Stimulated activated memory B cell treated with anti-CD40 and anti-IgM and Interleukin-4, amounts not matched to agents 10 μg/mL and 1 μg/mL and 100 μg/mL, for 72 hours (primary cell): ENCODE measurements around the gene PLPP4.

Source experiments
- ATAC-seq: fragments of 150-1000 bp; cut with Tn5 transposase; 2 replicates; pipeline ENCODE4 v1.10.0; 2021
- H3K27ac Mint-ChIP-seq: one replicate; pipeline ENCODE4 v1.8.0; 2022; ENCODE audit warnings: mild to moderate bottlenecking, mixed read lengths
- H3K27me3 Mint-ChIP-seq: one replicate; pipeline ENCODE4 v1.8.0; 2022; ENCODE audit warnings: mixed read lengths
- H3K36me3 Mint-ChIP-seq: one replicate; pipeline ENCODE4 v1.8.0; 2022; ENCODE audit warnings: mixed read lengths
- H3K4me1 Mint-ChIP-seq: one replicate; pipeline ENCODE4 v1.8.0; 2022; ENCODE audit warnings: mixed read lengths
- H3K4me3 Mint-ChIP-seq: one replicate; pipeline ENCODE4 v1.8.0; 2022; ENCODE audit warnings: mild to moderate bottlenecking, moderate library complexity, mixed read lengths
- H3K9me3 Mint-ChIP-seq: one replicate; pipeline ENCODE4 v1.8.0; 2022; ENCODE audit warnings: mixed read lengths

The PLPP4 gene

GRCh38 chr10:120514035-120514620 lies 57.1 kb downstream of the PLPP4 start:
- no peak overlapping the region for H3K27ac Mint-ChIP-seq
- H3K9me3 Mint-ChIP-seq: peaks cover 3% of the 10 kb centered on the region
- H3K4me3 Mint-ChIP-seq: no peak overlapping the region
- no peaks in the 10 kb centered on the region for H3K36me3 Mint-ChIP-seq
- H3K27me3 Mint-ChIP-seq: no peaks in the 10 kb centered on the region
- ATAC-seq: no peak
- H3K4me1 Mint-ChIP-seq: no peaks in the 10 kb centered on the region

GRCh38 chr10:120514959-120515358 lies 57.9 kb downstream of the PLPP4 start:
- Mint-ChIP-seq H3K36me3 (no peaks in the 10 kb centered on the region), H3K27ac (no peak overlapping the region), H3K4me3 (no peak overlapping the region), H3K4me1 (no peaks in the 10 kb centered on the region), H3K27me3 (no peaks in the 10 kb centered on the region), H3K9me3 (peaks cover 3% of the 10 kb centered on the region)
- ATAC-seq: no peak

GRCh38 chr10:120515741-120516140 lies 58.7 kb downstream of the PLPP4 start:
- Mint-ChIP-seq H3K27me3 (no peaks in the 10 kb centered on the region), H3K9me3 (peaks cover 3% of the 10 kb centered on the region), H3K4me1 (no peaks in the 10 kb centered on the region), H3K27ac (no peak overlapping the region), H3K4me3 (no peak overlapping the region), H3K36me3 (no peaks in the 10 kb centered on the region)
- ATAC-seq: no peak

DNA sequence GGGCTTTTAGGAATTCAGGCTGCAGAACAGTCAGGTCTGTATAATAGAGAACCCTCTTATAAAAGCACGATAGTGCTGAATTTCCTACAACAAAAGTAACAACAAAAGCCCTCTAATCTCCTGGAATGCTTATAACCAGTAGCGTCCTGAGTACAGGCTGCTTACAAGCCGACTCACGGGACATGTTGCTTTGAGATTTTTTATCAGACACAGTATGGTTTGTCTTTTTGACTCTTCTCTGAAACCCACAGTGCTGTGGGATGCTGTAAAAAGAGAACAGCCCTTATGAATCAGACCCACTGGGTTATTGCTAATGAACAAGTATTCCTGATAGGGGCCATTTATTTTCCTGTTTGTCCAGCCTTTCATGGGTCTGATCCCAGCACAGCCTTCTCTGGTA lies 59.4 kb downstream of the PLPP4 start:
- Mint-ChIP-seq H3K4me3 (no peak overlapping the region), H3K27ac (no peak overlapping the region), H3K4me1 (no peaks in the 10 kb centered on the region), H3K36me3 (no peaks in the 10 kb centered on the region), H3K9me3 (peaks cover 3% of the 10 kb centered on the region), H3K27me3 (no peaks in the 10 kb centered on the region)
- ATAC-seq: no peak

DNA sequence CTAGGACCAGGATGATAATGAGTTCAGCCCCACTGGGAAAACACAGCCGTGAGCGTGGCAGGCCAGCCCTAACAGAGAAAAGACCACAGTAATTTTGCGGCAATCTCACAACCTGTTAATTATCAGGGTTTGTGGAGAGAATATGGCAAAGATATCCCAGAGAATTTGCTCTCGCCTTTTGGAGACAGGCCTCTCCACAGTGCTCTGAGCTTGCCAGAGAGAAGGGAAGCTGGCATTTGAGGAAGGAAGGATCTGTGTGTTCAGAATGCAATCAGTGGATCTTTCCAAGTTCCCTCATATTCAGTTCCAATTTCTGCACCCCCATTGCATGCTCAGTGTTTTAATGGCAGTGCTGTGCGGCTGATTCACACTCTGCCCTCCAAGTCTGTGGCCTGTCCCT lies 60.2 kb downstream of the PLPP4 start:
- ATAC-seq: no peak
- H3K4me3 Mint-ChIP-seq: no peak overlapping the region

DNA sequence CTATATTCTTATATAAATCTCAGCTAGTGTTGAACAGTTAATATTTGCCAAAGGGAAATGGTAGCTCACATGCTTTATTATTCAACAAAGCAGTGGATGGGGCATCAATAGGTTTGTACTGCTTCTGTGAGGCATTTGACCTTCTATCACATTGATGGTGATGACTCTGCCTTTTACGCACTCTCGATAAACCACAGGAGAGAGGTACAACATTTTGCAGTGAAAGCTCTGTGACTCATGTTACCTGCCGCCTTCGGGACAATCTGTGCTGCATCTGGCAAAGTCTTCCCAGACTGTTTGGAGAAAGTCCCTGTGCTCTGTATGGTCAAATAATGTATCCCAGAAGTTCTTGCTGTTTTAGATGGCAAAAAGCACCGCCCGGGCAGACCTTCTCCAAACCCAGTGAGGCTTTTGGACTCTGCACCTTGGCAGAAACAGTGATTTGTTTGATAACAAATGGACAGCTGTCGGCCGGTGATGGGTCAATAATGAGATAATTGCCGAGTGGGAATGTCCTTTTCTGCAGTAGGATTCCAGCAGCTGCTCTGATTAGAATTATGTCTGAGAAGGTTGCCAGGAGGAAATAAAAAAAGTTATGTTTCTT lies 61.0 kb downstream of the PLPP4 start:
- no peak overlapping the region for H3K27ac Mint-ChIP-seq
- no peaks in the 10 kb centered on the region for H3K27me3 Mint-ChIP-seq
- no peaks in the 10 kb centered on the region for H3K4me1 Mint-ChIP-seq
- H3K9me3 Mint-ChIP-seq: peaks cover 3% of the 10 kb centered on the region
- H3K36me3 Mint-ChIP-seq: no peaks in the 10 kb centered on the region
- no peak for ATAC-seq
- H3K4me3 Mint-ChIP-seq: no peak overlapping the region

More for the DNA sequence above, 60.2 kb downstream of the PLPP4 start:
- peaks cover 3% of the 10 kb centered on the region for H3K9me3 Mint-ChIP-seq
- no peak overlapping the region for H3K27ac Mint-ChIP-seq
- H3K4me1 Mint-ChIP-seq: no peaks in the 10 kb centered on the region
- H3K36me3 Mint-ChIP-seq: no peaks in the 10 kb centered on the region
- H3K27me3 Mint-ChIP-seq: no peaks in the 10 kb centered on the region

- Mint-ChIP-seq H3K27me3 (no peaks in the 10 kb centered on the region), H3K4me3 (no peak overlapping the region), H3K9me3 (no peaks in the 10 kb centered on the region), H3K36me3 (no peaks in the 10 kb centered on the region), H3K4me1 (no peaks in the 10 kb centered on the region), H3K27ac (no peak overlapping the region)
- no peak for ATAC-seq
Measured at GRCh38 chr10:120521880-120522279, 64.9 kb downstream of the PLPP4 start.

DNA sequence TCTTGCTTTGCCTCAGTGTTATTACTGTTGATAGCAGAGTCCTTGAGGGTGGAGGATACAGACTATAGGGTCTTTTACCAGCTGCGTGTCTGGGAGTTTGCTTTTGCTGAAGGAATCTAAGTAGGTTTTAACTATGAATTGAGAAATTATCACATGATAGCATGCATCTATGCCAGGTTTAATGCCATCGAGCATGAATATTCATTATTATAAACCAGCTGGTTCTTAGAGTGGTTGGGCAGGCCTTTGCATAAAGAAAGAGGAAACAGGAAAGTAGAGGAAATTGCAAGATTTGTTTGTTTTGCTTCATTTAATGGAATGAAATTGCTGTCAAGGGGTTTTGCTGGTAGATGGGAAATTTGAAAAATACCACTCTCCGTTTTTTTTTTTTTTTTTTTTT lies 70.7 kb downstream of the PLPP4 start:
- no peaks in the 10 kb centered on the region for H3K36me3 Mint-ChIP-seq
- no peaks in the 10 kb centered on the region for H3K27me3 Mint-ChIP-seq
- ATAC-seq: no peak
- no peak overlapping the region for H3K27ac Mint-ChIP-seq
- no peaks in the 10 kb centered on the region for H3K9me3 Mint-ChIP-seq
- H3K4me3 Mint-ChIP-seq: no peak overlapping the region
- no peaks in the 10 kb centered on the region for H3K4me1 Mint-ChIP-seq

DNA sequence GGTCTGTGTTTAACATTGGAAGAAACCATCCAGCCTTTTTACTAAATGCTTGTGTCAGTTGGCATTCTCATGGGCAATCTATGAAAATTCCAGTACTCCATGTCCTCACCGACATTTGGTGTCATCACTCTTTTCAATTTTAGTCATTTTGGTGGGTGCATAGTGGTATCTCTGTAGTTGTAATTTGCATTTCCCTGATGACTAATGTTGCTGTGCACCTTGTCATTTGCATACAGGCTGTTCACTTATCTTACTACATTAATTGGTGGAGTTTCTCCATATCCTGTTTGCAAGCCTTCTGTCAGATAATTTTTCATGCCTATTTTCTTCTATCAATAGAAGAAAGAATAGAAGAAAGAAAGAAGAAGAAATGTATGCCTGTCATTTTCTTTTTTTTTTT lies 73.7 kb downstream of the PLPP4 start:
- ATAC-seq: no peak
- Mint-ChIP-seq H3K9me3 (peaks cover 10% of the 10 kb centered on the region), H3K27ac (no peak overlapping the region), H3K4me3 (no peak overlapping the region), H3K36me3 (no peaks in the 10 kb centered on the region), H3K27me3 (peaks cover 18% of the 10 kb centered on the region), H3K4me1 (no peaks in the 10 kb centered on the region)

GRCh38 chr10:120538091-120538490 lies 81.1 kb downstream of the PLPP4 start:
- no peak overlapping the region for H3K27ac Mint-ChIP-seq
- H3K4me3 Mint-ChIP-seq: no peak overlapping the region
- H3K9me3 Mint-ChIP-seq: peaks cover 10% of the 10 kb centered on the region
- H3K36me3 Mint-ChIP-seq: no peaks in the 10 kb centered on the region
- ATAC-seq: no peak
- H3K4me1 Mint-ChIP-seq: no peaks in the 10 kb centered on the region
- peaks cover 19% of the 10 kb centered on the region for H3K27me3 Mint-ChIP-seq

GRCh38 chr10:120539076-120539475 lies 82.0 kb downstream of the PLPP4 start:
- Mint-ChIP-seq H3K27me3 (peaks cover 17% of the 10 kb centered on the region), H3K27ac (no peak overlapping the region), H3K36me3 (no peaks in the 10 kb centered on the region), H3K4me3 (no peak overlapping the region), H3K9me3 (peaks cover 10% of the 10 kb centered on the region), H3K4me1 (no peaks in the 10 kb centered on the region)
- ATAC-seq: no peak

DNA sequence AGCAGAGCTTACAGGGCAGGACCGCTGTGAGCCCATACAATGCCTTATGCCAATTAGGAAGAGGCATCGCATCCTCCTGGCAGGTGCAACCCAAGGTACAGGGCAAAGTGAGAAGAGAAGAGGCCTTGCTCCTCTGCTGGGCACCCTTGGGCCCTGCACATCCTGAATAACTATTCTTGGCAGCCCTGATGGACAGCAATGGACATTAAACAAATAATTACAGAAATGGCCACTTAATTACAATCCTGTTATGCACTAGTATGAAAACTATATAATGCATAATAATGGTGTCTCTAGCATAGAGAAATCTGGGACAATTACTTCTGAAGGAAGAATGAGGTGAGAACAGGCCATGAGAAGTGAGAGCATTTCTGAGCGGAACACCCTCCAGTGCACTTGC lies 83.5 kb downstream of the PLPP4 start:
- no peaks in the 10 kb centered on the region for H3K36me3 Mint-ChIP-seq
- peaks cover 2% of the 10 kb centered on the region for H3K9me3 Mint-ChIP-seq
- H3K27ac Mint-ChIP-seq: no peak overlapping the region
- no peak overlapping the region for H3K4me3 Mint-ChIP-seq
- H3K27me3 Mint-ChIP-seq: peaks cover 3% of the 10 kb centered on the region
- no peak for ATAC-seq
- no peaks in the 10 kb centered on the region for H3K4me1 Mint-ChIP-seq

- H3K36me3 Mint-ChIP-seq: no peaks in the 10 kb centered on the region
- no peak overlapping the region for H3K27ac Mint-ChIP-seq
- no peaks in the 10 kb centered on the region for H3K9me3 Mint-ChIP-seq
- no peaks in the 10 kb centered on the region for H3K27me3 Mint-ChIP-seq
- ATAC-seq: no peak
- H3K4me1 Mint-ChIP-seq: no peaks in the 10 kb centered on the region
- H3K4me3 Mint-ChIP-seq: no peak overlapping the region
Measured at GRCh38 chr10:120541984-120542383, 85.0 kb downstream of the PLPP4 start.

- H3K27me3 Mint-ChIP-seq: no peaks in the 10 kb centered on the region
- no peak overlapping the region for H3K27ac Mint-ChIP-seq
- H3K4me1 Mint-ChIP-seq: no peaks in the 10 kb centered on the region
- ATAC-seq: no peak
- no peak overlapping the region for H3K4me3 Mint-ChIP-seq
- H3K36me3 Mint-ChIP-seq: no peaks in the 10 kb centered on the region
- H3K9me3 Mint-ChIP-seq: no peaks in the 10 kb centered on the region
Measured at GRCh38 chr10:120542591-120542990, 85.6 kb downstream of the PLPP4 start.

DNA sequence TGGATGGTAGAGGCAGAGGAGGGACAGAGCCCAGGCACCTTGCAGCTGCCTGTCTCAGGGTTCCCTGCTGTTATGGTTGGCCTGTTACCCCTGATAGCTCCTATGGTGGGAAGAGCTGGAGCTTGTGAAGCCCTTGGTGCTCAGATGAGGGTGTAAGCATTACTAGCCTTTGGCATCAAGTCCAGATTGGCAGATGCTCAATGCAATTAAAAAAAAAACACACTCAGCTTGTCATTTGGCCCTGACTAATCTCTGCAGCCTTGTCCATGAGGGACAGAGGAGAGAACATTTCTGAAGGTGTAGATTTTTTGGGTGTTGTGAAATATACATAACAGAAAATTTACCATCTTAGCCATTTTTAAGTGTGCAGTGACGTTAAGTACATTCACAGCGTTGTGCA lies 86.3 kb downstream of the PLPP4 start:
- ATAC-seq: no peak
- H3K9me3 Mint-ChIP-seq: no peaks in the 10 kb centered on the region
- H3K27ac Mint-ChIP-seq: no peak overlapping the region
- no peaks in the 10 kb centered on the region for H3K36me3 Mint-ChIP-seq
- H3K4me1 Mint-ChIP-seq: no peaks in the 10 kb centered on the region
- no peaks in the 10 kb centered on the region for H3K27me3 Mint-ChIP-seq
- no peak overlapping the region for H3K4me3 Mint-ChIP-seq

- H3K36me3 Mint-ChIP-seq: no peaks in the 10 kb centered on the region
- H3K27me3 Mint-ChIP-seq: no peaks in the 10 kb centered on the region
- no peak for ATAC-seq
- H3K27ac Mint-ChIP-seq: no peak overlapping the region
- no peak overlapping the region for H3K4me3 Mint-ChIP-seq
- no peaks in the 10 kb centered on the region for H3K4me1 Mint-ChIP-seq
- peaks cover 10% of the 10 kb centered on the region for H3K9me3 Mint-ChIP-seq
Measured at GRCh38 chr10:120548210-120548609, 91.2 kb downstream of the PLPP4 start.
